IMR-90 (cell line): ENCODE data around the gene NFIA. TPM values are rescaled to one million over a fixed set of nuclear protein-coding genes. Genes with fewer than 3 reads are reported as not detected.
"Not testable (repeated sequence)": the region's sequence is repeated elsewhere in the genome, so short reads cannot be mapped to it uniquely, and the experiment has no call there.

Experiments used
- ATAC-seq: fragments of 200-7000 bp; cut with Tn5 transposase; 2 replicates; pipeline ENCODE4 v1.9.1; 2020; ENCODE audit warnings: low read depth, mild to moderate bottlenecking, moderate library complexity
- BruUV-seq: library from RNA; stranded (reverse); fragments of 400-500 nt; replicated peaks from 2 replicates; lab custom pipeline; 2021; lab: Mats Ljungman, UMichigan
- CTCF ChIA-PET: fragments of 300-600 bp; formaldehyde crosslinking; extraction: SDS; loops from one replicate; lab custom pipeline; 2021; ENCODE audit warnings: antibody characterized with exemption; lab: Yijun Ruan, JAX
- POLR2A ChIA-PET: fragments of 300-600 bp; sonication (Branson Sonifier 250); formaldehyde crosslinking; loops from one replicate; lab custom pipeline; 2022; ENCODE audit warnings: antibody characterized with exemption; ENCODE audit not compliant: unreplicated experiment; lab: Charles Lee
- DNase-seq: peaks from one replicate; pipeline ENCODE4 v3.0.0; 2013
- H2AFZ ChIP-seq: replicated peaks from 2 replicates; pipeline ENCODE3; 2013; ENCODE audit warnings: low read length, mild to moderate bottlenecking; ENCODE audit not compliant: poor library complexity
- H2AK5ac ChIP-seq: 2 replicates; pipeline ENCODE4 v1.6.1; 2013; ENCODE audit warnings: low read depth, low read length, inconsistent platforms
- H2AK9ac ChIP-seq: replicated peaks from 2 replicates; pipeline ENCODE3; 2013; ENCODE audit warnings: mild to moderate bottlenecking, low read depth, low read length, moderate library complexity; ENCODE audit not compliant: poor library complexity
- H2BK120ac ChIP-seq: 2 replicates; pipeline ENCODE4 v1.6.1; 2013; ENCODE audit warnings: low read depth, low read length, inconsistent platforms
- H2BK15ac ChIP-seq: 3 replicates; pipeline ENCODE4 v1.6.1; 2013; ENCODE audit warnings: low read depth, low read length, inconsistent platforms
- H2BK20ac ChIP-seq: 2 replicates; pipeline ENCODE4 v1.6.1; 2013; ENCODE audit warnings: low read depth, mild to moderate bottlenecking, inconsistent platforms, low read length, moderate library complexity
- H2BK5ac ChIP-seq: 2 replicates; pipeline ENCODE4 v1.6.1; 2013; ENCODE audit warnings: mild to moderate bottlenecking, low read depth, low read length, inconsistent platforms; ENCODE audit not compliant: poor library complexity, severe bottlenecking
- H3K14ac ChIP-seq: replicated peaks from 2 replicates; pipeline ENCODE4 v1.6.1; 2013; ENCODE audit warnings: low read depth, low read length, inconsistent platforms
- H3K18ac ChIP-seq: 2 replicates; pipeline ENCODE4 v1.6.1; 2013; ENCODE audit warnings: low read depth, low read length, control low read depth
- H3K23ac ChIP-seq: 2 replicates; pipeline ENCODE4 v1.6.1; 2013; ENCODE audit warnings: low read depth, low read length, inconsistent platforms
- H3K27ac ChIP-seq: 2 replicates; pipeline ENCODE4 v1.5.1; 2013; ENCODE audit warnings: mild to moderate bottlenecking, control low read depth, low read length; ENCODE audit not compliant: insufficient read depth
- H3K27me3 ChIP-seq: 2 replicates; pipeline ENCODE4 v1.6.1; 2013; ENCODE audit warnings: low read length; ENCODE audit not compliant: control insufficient read depth, insufficient read depth
- H3K36me3 ChIP-seq: 2 replicates; pipeline ENCODE4 v1.6.1; 2013; ENCODE audit warnings: low read length, mixed read lengths; ENCODE audit not compliant: control insufficient read depth, insufficient read depth
- H3K4ac ChIP-seq: 2 replicates; pipeline ENCODE4 v1.6.1; 2013; ENCODE audit warnings: low read depth, low read length, inconsistent platforms
- H3K4me1 ChIP-seq: 2 replicates; pipeline ENCODE4 v1.6.1; 2013; ENCODE audit warnings: low read length, mixed read lengths; ENCODE audit not compliant: control insufficient read depth, insufficient read depth
- H3K4me2 ChIP-seq: 2 replicates; pipeline ENCODE4 v1.6.1; 2013; ENCODE audit warnings: low read depth, mild to moderate bottlenecking, control low read depth, low read length, moderate library complexity
- H3K4me3 ChIP-seq: 2 replicates; pipeline ENCODE4 v1.5.1; 2013; ENCODE audit warnings: low read depth, mild to moderate bottlenecking, control low read depth, low read length, moderate library complexity; ENCODE audit not compliant: insufficient read depth
- H3K56ac ChIP-seq: 2 replicates; pipeline ENCODE4 v1.6.1; 2013; ENCODE audit warnings: low read length, inconsistent platforms; ENCODE audit not compliant: insufficient read depth; ENCODE audit errors: extremely low read depth
- H3K79me1 ChIP-seq, 2 experiments: 2 replicates each; pipeline ENCODE4 v1.6.1; 2013; ENCODE audit warnings: low read length in 2 of 2, inconsistent platforms in 1 of 2, low read depth in 1 of 2
- H3K9ac ChIP-seq: 2 replicates; pipeline ENCODE4 v1.6.1; 2013; ENCODE audit warnings: low read depth, low read length, control low read depth
- H3K9me1 ChIP-seq: 2 replicates; pipeline ENCODE4 v1.6.1; 2013; ENCODE audit warnings: low read length, inconsistent platforms; ENCODE audit not compliant: insufficient read depth
- H3K9me3 ChIP-seq: 2 replicates; pipeline ENCODE4 v1.6.1; 2013; ENCODE audit warnings: low read length; ENCODE audit not compliant: control insufficient read depth, insufficient read depth
- H4K20me1 ChIP-seq: 2 replicates; pipeline ENCODE4 v1.6.1; 2013; ENCODE audit warnings: low read length, inconsistent platforms; ENCODE audit not compliant: insufficient read depth
- H4K5ac ChIP-seq: 2 replicates; pipeline ENCODE4 v1.6.1; 2013; ENCODE audit warnings: mild to moderate bottlenecking, low read depth, low read length, control low read depth
- H4K8ac ChIP-seq, 2 experiments: 2 replicates each; pipeline ENCODE4 v1.6.1; 2013; ENCODE audit warnings: low read depth in 2 of 2, low read length in 2 of 2, control low read depth in 1 of 2, inconsistent platforms in 1 of 2
- H4K91ac ChIP-seq: 2 replicates; pipeline ENCODE4 v1.6.1; 2013; ENCODE audit warnings: low read depth, low read length, inconsistent platforms; ENCODE audit not compliant: insufficient read depth
- BHLHE40 ChIP-seq: fragments of 150-350 bp; IDR thresholded peaks from 2 replicates; pipeline ENCODE4 v1.6.1; 2016; ENCODE audit warnings: mild to moderate bottlenecking, low read depth, low read length
- FOS ChIP-seq: fragments of 150-350 bp; IDR thresholded peaks from 2 replicates; pipeline ENCODE4 v1.6.1; 2016; ENCODE audit warnings: low read depth, low read length
- NFE2L2 ChIP-seq: fragments of 150-350 bp; IDR thresholded peaks from 2 replicates; pipeline ENCODE4 v1.6.1; 2016; ENCODE audit warnings: low read depth, mild to moderate bottlenecking, low read length
- RCOR1 ChIP-seq: IDR thresholded peaks from 2 replicates; pipeline ENCODE4 v1.6.1; 2012; ENCODE audit warnings: mild to moderate bottlenecking, low read length, improper control_type of control experiment; ENCODE audit not compliant: insufficient replicate concordance
- WGBS, 2 experiments: methylation state at CpG; one replicate each; pipeline versions ENCODE4 v1.1.5 to v1.1.7; 2013; ENCODE audit warnings: missing lambda C conversion rate in 2 of 2; ENCODE audit not compliant: insufficient read length in 1 of 2; ENCODE audit errors: extremely low coverage in 2 of 2; 5-methylcytosine and 5-hydroxymethylcytosine counted together
- dilution Hi-C: fragments of 300-500 bp; cut with HindIII; formaldehyde crosslinking; loops from one replicate; pipeline ENCODE4 v1.14.3; 2018; ENCODE audit warnings: low sequenced_read_pairs; ENCODE audit not compliant: unreplicated experiment
- in situ Hi-C: fragments of 300-500 bp; cut with MboI; formaldehyde crosslinking; loops from 3 replicates; pipeline ENCODE4 v1.14.3; 2019; ENCODE audit warnings: low sequenced_read_pairs, inconsistent platforms, mixed read lengths
- intact Hi-C: fragments of 100-400 bp; cut with micrococcal nuclease; formaldehyde crosslinking; loops from 2 replicates; pipeline ENCODE4 v1.10.0; 2022
- polyA plus RNA-seq, 3 experiments: library from polyadenylated mRNA; depleted of rRNA; stranded (reverse); fragments of >200 nt; gene quantifications; 2 replicates each; pipeline ENCODE4 v1.2.3, GENCODE V29; 2012; ENCODE audit warnings: low replicate concordance in 1 of 3
- total RNA-seq: library from RNA; depleted of rRNA; stranded (reverse); fragments of >200 nt; gene quantifications from 2 replicates; pipeline ENCODE4 v1.2.3, GENCODE V29; 2012

The NFIA gene
- total and polyA plus RNA-seq, 2 of the 4 experiments (the other 2 are of a cell fraction), result 1.6 to 2.2 TPM

DNA sequence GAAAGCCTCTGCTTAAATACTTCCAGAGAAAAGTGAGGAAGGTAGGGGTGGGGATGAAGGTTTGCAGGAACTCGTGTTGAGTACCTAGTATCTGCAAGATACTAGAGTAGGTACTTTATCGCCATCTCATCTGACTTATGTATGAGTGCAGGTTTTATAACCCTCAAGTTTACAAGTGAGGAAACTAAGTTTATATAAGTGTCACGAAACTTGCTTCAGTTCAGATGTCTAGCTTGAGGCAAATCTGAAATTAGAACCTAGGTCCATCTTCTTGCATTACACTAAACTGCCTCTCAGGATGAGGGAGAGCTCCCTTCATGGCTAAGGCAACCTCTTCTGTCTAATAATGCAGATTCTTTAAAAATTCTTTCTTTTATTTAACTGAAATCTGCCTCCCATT, 43.5 kb downstream of the NFIA start:
- ChIA-PET POLR2A (no interaction called here), CTCF (no interaction called here)
- H4K5ac ChIP-seq, result no peak overlapping the region
- no peak overlapping the region for H2AK9ac ChIP-seq
- H3K79me1 ChIP-seq, result no peaks in the 10 kb centered on the region
- H4K91ac ChIP-seq, result no peak overlapping the region
- H3K9ac ChIP-seq, result no peak overlapping the region
- no peak overlapping the region for H3K27ac ChIP-seq
- intact Hi-C loops, result no loop called here
- H3K27me3 ChIP-seq, result peaks cover 2% of the 10 kb centered on the region; the same call in 1 of the 2 replicates
- H2AK5ac ChIP-seq, result no peak overlapping the region
- no peak for ATAC-seq
- no peak overlapping the region for H3K4me2 ChIP-seq
- no peak overlapping the region for H4K8ac ChIP-seq
- BruUV-seq, result no TSS peak
- H3K4ac ChIP-seq, result no peak overlapping the region
- H3K14ac ChIP-seq, result no peak overlapping the region
- no peaks in the 10 kb centered on the region for H3K4me1 ChIP-seq
- no peak for TF ChIP-seq FOS
- TF ChIP-seq RCOR1, result no peak
- no peak for TF ChIP-seq NFE2L2
- TF ChIP-seq BHLHE40, result no peak
- no peaks in the 10 kb centered on the region for H4K20me1 ChIP-seq
- H2BK120ac ChIP-seq, result no peak overlapping the region
- H2BK5ac ChIP-seq, result no peak overlapping the region
- in situ Hi-C loops, result no loop called here
- H3K56ac ChIP-seq, result no peak overlapping the region
- no peaks in the 10 kb centered on the region for H3K9me1 ChIP-seq
- no peaks in the 10 kb centered on the region for H3K36me3 ChIP-seq
- DNase-seq, result no peak
- dilution Hi-C loops, result no loop called here
- no peaks in the 10 kb centered on the region for H3K9me3 ChIP-seq
- no peak overlapping the region for H2AFZ ChIP-seq
- H3K23ac ChIP-seq, result no peak overlapping the region
- WGBS, 2 experiments, result no CpG with 5 or more reads among the region's 3 CpGs
- H3K4me3 ChIP-seq, result no peak overlapping the region
- no peak overlapping the region for H3K18ac ChIP-seq
- H2BK15ac ChIP-seq, result no peak overlapping the region
- no peak overlapping the region for H2BK20ac ChIP-seq

DNA sequence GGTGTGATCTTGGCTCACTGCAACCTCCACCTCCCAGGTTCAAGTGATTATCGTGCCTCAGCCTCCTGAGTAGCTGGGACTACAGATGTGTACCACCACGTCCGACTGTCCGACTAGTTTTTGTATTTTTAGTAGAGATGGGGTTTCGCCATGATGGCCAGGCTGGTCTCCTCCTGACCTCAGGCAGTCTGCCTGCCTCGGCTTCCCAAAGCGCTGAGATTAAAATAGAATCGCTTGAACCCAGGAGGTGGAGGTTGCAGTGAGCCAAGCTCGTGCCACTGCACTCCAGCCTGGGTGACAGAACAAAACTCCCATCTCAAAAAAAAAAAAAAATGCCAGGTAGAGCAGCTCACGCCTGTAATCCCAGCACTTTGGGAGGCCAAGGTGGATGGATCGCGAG, 44.5 kb downstream of the NFIA start:
- CTCF ChIA-PET, intact Hi-C loops: not testable (repeated sequence)

More for the DNA sequence above, 44.5 kb downstream of the NFIA start:
- H3K9me1 ChIP-seq, H3K9me3 ChIP-seq, H3K56ac ChIP-seq, in situ Hi-C loops, H3K27me3 ChIP-seq, H3K18ac ChIP-seq, H3K27ac ChIP-seq, H2BK5ac ChIP-seq, BruUV-seq, H3K4me1 ChIP-seq, ATAC-seq, H3K36me3 ChIP-seq, H3K9ac ChIP-seq, DNase-seq, H4K91ac ChIP-seq, H4K20me1 ChIP-seq, H3K4me3 ChIP-seq, H3K79me1 ChIP-seq, H4K5ac ChIP-seq, H2BK15ac ChIP-seq, POLR2A ChIA-PET, H2AK9ac ChIP-seq, H2AFZ ChIP-seq, H2BK120ac ChIP-seq, H3K23ac ChIP-seq, dilution Hi-C loops, H3K4ac ChIP-seq, H3K14ac ChIP-seq, H2BK20ac ChIP-seq, H4K8ac ChIP-seq, H2AK5ac ChIP-seq, H3K4me2 ChIP-seq: not testable (repeated sequence)
- WGBS, 2 experiments, result 100% methylated on average over 2 of the region's 12 CpGs; no CpG with 5 or more reads in 1 of the 2 experiments
